Left kidney (tissue), 2 donors: Measurements from ENCODE around the gene DDX24. TPM values are rescaled to one million over a fixed set of nuclear protein-coding genes. Genes with fewer than 3 reads are reported as not detected.

ENCODE experiments used
- DNase-seq: peaks from one replicate; pipeline ENCODE4 v3.0.0-alpha.2; 2013
- polyA plus RNA-seq: library from polyadenylated mRNA; unstranded; fragments of 120-200 nt; gene quantifications from one replicate; pipeline ENCODE4 v1.2.1, GENCODE V29; 2013; ENCODE audit not compliant: insufficient read length

Gene DDX24
- polyA plus RNA-seq, 1 donor = 169 TPM

DNA sequence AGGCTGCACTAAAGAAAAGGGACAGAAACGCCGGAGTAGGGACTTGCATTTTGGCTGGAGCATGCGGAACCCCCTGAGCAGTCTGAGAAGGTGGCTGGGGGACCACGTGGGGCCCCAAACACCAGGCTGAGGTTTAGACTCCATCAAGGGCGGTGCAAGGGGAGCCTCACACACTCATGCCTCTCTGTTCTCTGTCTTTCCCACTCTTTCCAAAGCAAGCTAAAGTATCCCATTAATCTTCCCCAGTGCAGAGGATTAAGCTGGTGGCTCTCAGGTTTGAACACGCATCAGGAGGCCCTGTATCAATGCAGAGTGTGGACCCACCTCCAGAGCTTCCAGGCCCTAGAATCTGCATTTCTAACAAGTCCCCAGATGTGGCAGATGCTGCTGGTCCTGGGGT is 70.4 kb downstream of the DDX24 start:
- DNase-seq = no peak

DNA sequence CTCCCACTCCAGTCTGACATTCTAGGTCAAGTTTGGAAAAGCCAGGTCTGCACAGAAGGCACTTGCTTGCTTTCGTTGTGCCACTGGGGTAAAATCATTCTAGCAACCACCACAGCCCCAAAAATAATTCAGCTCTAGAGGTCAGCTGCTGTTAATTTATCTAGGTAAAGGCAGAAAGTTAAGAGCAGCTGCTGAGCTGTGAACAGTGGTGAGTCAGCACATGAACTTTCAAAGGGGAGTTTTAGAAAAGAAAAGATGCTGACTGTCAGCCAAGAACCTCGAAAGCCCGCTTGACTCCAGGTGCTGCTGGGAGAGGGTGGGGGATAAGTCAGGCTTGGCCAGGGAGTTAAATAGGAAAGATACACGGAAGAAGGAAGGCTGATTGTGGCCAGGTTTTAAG is 71.2 kb downstream of the DDX24 start:
- no peak for DNase-seq

DNA sequence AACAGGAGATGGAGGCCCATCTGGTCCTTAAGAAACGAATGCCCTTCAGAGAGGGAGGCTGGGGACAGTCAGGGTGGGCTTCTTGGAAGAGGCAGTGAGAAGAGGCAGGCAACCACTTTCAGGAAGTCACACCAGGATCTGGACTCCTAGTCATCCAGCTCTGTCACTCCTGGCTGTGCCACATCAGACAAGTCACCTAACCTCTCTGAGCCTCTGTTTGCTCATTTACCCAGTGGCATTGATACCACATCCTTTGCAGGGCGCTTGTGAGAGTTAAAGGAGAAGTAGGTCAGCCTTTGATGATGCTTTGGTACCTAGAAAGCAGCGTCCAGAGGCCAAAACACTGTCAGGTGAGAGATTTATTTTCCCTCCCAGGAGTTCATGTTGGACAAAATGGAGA is 72.8 kb downstream of the DDX24 start:
- DNase-seq = no peak

DNA sequence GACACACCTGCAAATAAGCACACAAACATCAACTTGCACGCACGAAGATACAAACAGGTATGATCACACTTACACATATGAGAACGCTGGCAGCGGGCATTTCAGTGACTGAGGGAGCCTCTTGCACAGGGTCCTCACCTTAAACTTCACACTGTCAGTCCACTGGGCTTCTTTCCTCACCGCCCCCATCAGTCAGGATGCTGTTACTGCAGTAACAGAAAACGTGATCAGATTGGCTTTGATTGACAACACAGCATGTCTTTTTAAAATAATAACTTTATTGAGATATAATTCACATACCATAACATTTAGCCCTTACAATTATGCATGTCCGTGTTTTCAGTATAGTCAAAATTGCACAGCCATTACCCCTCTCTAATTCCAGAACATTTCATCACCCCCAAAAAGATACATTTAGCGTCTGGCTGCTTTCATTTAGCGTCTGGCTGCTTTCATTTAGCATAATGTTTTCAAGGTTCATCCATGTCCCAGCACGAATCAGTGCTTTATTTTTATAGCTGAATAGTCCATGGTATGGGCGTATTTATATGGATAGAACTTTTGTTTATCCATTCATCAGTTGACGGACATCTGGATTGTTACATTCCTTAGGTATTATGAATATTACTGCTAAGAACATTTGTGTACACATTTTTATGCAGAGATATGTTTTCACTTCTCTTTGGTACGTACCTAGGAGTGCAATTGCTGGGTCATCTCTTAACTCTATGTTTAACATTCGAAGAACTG is 75.5 kb downstream of the DDX24 start:
- DNase-seq = no peak

- no peak for DNase-seq
Observed at GRCh38 chr14:94004015-94004414, 77.0 kb downstream of the DDX24 start.

DNA sequence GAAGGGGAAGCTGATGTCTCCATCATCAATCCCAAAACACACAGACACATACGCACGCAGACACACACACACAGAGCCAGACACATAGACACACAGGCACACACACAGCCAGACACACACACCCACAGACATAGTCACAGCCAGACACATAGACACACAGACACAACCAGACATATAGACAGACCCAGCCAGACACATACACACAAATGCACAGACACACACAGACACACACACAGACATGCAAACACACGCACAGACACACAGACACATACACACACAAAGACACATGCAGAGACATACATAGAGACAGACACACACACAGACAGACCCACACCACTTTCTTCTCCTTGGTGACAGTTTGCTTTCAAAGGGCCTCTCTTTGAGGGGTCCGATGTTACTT is 77.6 kb downstream of the DDX24 start:
- DNase-seq = no peak

DNA sequence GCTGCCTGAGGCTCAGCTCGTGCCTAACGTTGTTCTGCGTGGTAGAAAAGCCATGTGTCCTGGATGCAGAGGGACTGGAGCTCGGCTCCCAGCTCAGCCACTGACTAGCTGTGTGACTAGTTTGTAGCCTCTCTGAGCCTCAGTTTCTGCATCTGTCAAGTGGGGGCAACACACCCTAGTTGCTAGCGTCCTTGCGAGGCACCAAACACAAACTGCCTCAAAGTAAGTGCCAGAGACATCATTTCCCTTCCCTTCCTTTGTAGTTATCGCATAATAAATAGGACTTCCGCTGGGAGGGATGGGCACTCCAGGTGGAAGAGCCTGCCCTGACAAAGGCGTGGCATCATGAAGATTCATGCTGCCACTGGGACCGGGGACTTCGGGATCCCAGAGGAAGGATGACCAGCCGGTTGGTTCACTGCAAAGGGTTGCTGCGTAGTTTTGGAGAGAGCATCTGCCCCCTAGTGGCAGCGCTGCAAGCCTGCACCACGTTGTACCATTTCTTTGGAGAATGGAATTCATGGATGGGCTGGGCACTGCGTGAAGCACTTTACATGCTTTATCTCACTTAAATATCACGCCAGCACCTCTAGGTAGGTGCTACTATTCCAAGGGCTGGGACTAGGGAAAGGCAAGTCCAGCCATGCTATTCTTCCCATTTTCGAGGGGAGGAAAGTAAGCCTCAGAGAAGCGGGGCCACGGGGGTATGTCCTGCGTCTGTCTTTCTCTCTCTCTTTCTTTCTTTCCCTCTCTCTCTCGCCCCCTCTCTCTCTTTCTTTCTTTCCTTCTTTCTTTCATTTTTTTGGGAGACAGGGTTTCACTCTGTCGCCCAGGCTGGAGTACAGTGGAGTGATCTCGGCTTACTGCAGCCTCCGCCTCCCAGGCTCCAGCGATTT is 79.3 kb downstream of the DDX24 start:
- DNase-seq = no peak

- DNase-seq = no peak
Observed at GRCh38 chr14:94001016-94001415, 80.0 kb downstream of the DDX24 start.

DNA sequence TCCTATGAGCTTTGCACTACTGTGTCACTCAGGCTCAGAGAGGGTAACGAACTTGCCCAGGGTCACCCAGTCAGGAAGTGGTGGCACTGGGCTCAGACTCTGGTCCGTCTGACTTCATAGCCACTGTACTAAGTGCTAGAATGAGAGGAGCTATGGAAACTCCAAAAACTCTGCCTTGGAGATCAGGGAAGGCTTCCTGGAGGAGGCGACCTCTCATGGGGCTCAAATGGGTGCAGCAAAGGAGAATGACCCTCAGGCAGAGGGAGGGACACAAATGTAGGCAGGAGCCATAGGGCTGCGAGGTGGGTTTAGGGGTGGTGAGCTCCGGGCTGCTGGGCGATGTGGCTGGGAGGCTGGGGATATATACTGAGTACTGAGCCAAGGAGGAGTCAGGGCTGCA is 80.7 kb downstream of the DDX24 start:
- no peak for DNase-seq

GRCh38 chr14:93999573-93999972 is 81.4 kb downstream of the DDX24 start:
- DNase-seq = no peak

- DNase-seq = no peak
Observed at GRCh38 chr14:93998871-93999403, 82.1 kb downstream of the DDX24 start.

Other genes starting within 250 kb of the DDX24 start
- not detected for gene FAM181A, start 153.9 kb downstream of the DDX24 start, polyA plus RNA-seq
- 0.40 TPM for gene ASB2, start 104.6 kb downstream of the DDX24 start, polyA plus RNA-seq
- not detected for gene CCDC197, start 83.9 kb downstream of the DDX24 start, polyA plus RNA-seq
- gene OTUB2, start 54.9 kb downstream of the DDX24 start, polyA plus RNA-seq = 5.9 TPM
- gene IFI27L1, start 108 bp upstream of the DDX24 start, polyA plus RNA-seq = 33.8 TPM
- gene IFI27, start 29.5 kb upstream of the DDX24 start, polyA plus RNA-seq = 5.5 TPM
- gene IFI27L2, start 48.4 kb upstream of the DDX24 start, polyA plus RNA-seq = 17.3 TPM
- 0.32 TPM for gene PPP4R4, start 93.1 kb upstream of the DDX24 start, polyA plus RNA-seq
- gene SERPINA10, start 212.1 kb upstream of the DDX24 start, polyA plus RNA-seq = 0.23 TPM
- 7.5 TPM for gene SERPINA6, start 242.1 kb upstream of the DDX24 start, polyA plus RNA-seq